T-helper 22 cell (primary cell): ENCODE measurements around the gene CHGA.

Source experiments
- DNase-seq: peaks from one replicate; pipeline ENCODE4 v3.0.0-alpha.2; 2020; ENCODE audit warnings: low read depth

Gene CHGA

DNA sequence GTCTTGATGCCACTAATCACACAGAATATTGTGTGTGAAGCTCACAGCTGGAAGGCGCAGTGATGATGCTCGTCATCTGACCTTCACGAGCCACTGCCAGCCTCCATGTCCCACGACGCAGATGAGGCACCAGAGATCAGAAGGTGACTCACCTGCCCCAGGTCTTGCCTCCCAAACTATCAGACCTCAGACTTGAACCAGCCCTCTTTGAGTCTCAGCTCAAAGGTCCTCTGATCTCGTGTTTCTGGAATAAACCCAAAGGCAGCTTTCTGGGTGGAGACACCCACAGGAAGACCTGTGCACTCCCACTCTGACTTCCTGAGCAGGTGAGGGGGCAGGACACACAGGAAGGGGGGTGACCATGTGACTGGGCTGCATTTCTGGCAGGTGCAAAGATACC, 19.6 kb upstream of the CHGA start:
- DNase-seq = no peak

DNA sequence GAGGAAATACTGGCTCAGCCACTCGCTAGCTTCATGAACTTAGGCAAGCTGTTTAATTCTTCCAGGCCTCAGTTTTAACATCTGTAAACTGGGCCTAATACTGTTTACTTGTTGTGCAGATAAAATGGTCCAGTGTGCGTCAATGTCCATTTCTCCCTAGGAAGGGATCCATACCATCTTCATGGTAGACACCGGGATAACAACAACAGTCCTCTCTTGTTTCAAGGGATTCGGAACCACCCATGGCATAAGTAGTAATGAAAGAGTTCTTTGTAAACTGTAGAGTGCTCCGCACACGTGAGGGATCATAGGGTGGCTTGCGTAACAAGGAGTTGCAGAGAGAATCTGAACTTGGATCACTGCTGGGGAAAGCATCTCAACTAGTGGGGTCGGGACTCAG, 17.3 kb upstream of the CHGA start:
- DNase-seq = no peak

DNA sequence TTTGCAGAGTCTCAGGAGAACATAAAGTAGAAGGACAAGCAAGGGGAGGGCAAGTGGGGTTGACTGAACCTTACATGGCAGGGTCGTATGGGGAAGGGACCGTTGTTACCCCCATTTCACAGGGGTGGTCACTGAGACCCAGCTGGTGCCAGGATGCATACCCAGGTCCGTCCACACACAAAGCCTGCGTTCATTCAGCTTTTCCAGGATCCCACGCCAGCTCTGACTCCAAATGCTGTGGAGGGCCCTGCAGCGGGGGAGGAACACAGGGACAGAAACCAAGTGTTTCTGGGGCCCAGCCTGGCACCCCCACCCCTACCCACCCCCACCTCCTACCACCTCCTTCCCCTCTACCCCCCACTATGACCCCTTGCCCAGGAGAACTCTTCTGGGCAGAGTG, 16.5 kb upstream of the CHGA start:
- DNase-seq = no peak

DNA sequence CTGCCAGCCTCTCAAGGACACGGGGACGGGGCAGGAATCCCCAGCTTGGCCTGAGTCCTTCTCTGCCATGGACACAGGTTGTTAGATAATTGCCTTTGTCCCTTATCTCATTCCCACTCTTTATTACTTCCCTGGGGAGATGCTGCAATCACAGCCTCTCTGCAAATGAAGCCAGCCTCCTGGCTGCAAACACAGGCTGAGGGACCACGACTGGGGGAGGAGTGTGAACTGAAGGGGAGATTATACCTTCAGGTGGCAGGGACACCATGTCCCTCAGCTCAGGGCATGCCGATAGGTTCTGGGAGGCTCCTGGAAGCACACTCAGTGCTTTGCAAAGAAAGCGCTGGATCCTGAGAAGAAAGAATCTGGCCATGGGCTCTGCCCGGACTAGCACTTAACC, 16.1 kb upstream of the CHGA start:
- no peak for DNase-seq

DNA sequence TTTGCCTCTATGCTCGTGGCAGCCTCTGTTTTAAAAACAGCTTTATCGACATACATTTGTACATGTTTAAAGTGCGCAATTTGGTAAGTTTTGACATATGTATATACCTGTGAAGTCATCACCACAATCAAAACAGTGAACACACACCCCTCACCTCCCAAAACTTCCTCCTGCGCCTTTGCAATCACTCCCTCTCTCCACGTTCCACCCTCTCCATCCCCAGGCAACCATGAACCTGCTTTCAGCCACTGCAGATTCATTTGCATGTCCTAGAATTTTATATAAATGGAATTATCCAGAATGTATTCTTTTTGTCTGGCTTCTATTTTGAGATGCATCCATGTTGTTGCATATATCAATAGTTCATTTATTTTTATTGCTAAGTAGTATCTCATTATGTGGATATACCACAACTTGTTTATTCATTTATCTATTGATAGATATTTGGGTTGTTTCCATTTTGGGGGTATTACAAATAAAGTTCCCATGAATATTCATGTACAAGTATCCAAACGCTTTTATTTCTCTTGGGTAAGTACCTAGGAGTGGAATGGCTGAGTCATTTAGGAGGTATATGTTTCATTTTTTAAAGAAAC, 15.5 kb upstream of the CHGA start:
- no peak for DNase-seq

DNA sequence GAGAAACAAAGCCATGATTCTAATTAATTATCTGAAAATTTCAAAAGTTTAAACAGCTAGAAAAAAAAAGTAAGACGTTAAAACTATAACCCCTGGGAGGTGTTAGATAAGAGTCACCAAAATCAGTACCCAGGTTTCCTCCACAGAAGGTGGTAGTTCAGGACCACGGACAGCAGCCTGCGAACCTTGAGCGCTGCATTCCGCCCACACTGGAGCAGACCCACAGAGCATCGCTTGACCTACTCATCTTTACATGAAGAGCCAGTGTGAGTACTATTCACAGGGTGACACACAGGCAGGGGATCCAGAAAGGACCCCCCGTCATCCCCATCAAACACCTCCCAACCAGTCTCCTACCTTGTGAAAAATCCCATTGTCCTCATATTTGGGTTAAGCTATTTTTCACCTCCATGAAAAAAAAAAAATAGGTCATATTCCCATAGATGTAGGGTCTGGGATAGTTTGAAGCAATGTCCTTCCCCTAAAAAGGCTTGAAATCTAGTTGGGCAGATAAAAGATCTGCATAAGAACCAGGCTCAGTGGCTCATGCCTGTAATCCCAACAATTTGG, 8.8 kb upstream of the CHGA start:
- DNase-seq = no peak

DNA sequence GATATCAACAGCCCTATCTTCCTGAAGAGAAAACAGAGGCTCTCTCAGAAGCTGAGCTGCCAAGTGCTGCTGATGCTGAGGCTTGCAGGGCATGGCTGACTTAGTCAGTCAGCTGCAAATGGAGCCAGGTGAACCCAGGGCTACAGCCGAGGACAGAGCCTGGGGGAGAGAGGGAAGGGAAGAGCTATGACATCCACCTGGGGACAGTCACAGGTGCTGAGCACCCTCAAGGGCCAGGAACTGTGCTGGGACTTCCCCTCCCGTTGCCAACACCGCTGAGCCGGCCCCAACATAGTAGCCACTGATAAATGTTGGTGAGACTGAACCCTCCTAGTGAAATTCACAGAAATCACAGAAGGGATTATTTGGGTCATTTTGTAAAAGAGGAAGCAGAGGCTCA, 6.7 kb upstream of the CHGA start:
- no peak for DNase-seq

DNA sequence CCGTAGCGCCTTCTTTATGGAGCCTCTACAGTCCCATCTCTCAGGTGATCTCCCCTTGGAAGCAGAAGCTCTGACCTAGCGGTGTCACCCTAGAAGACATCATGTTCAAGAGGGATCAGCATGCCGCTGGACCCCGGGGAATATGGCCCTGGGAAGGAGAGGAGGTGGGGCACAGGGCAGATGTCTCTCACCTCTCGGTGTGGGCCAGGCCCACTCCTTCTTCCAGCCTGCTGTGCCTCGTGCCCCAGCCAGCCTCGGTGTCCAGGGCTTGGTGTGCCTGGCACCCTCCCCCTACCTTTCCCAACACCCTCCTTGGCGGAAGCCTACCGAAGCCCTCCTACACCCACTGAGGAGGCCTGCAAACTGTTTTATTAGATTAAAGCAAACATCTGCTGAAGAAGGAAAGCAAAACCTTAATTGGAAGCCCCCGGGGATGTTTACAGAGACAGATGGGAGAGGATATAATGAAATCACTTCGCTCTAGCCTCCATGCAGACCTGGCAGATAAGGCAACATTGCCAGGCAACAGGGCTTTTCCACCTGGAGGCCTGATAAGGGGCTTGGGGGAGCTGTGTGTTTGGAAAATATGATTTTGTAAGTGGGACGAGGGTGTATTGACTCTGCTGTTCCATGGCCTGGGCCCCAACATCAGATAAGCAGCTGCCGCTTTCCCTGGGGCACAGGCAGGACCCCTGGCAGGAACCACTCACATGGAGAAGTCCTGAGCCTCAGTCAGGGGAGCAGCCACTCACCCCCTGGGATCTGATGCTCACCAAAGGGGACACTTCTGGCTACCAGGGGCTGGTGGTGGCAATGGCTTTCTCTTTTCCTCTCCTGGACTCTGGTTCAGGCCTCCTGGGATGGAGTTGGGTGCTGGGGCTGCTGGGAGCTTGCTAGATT, 5.7 kb upstream of the CHGA start:
- no peak for DNase-seq

DNA sequence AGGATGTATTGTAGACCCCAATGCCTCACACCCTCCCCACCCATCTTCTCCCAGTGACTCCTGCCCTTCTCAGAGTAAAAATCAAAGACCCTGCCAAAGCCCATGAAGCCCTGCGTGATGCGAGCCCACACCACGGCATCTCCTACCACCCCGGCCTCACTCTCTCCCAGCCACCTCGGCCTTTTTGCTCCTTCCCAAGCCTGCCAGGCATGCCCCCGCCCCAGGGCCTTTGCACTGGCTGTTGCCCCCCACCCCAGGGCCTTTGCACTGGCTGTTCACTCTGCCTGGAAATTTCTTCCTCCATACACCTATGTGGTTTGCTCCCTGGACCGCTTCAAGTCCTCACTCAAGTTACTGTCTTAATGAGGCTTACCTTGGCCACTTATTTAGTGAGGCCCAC, 5.0 kb upstream of the CHGA start:
- DNase-seq = no peak

DNA sequence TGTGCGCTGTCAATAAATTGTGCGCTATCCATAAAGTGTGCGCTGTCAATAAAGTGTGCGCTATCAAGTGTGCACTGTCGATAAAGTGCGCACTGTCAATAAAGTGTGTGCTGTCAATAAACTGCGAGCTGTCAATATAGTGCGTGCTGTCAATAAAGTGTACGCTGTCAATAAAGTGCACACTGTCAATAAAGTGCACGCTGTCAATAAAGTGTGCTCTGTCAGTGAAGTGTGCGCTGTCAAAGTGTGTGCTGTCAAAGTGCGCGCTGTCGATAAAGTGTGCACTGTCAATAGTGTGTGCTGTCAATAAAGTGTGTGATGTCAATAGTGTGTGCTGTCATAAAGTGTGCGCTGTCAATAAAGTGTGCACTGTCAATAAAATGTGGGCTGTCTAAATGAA, 2.9 kb upstream of the CHGA start:
- no peak for DNase-seq

DNA sequence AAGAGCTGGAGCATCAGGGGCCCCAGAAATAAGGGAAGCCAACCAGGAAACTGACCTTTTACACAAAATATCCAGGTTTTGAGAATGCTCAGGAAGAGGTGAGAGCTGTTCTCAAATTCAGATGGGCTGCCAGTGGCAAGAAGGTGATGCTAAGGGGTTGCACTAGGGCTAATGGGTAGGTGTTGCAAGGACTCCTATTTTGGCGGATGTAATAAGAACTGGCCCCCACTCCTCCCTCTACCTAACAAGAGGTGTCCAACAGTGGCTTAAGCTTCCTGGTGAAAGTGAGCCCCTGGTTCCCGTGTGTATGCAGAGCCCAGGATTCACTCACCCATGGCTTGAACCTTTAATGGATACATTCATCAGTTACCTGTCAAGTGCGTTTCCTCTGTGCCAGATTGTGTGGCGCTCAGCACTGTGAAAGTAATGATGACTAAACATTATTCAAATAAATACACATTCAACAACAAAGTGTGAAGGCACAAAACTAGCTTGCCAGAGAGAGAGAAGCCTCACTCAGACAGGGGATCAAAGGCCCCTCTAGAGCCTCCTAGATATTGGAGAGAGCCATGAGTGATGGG, 705 bp upstream of the CHGA start:
- no peak for DNase-seq

DNA sequence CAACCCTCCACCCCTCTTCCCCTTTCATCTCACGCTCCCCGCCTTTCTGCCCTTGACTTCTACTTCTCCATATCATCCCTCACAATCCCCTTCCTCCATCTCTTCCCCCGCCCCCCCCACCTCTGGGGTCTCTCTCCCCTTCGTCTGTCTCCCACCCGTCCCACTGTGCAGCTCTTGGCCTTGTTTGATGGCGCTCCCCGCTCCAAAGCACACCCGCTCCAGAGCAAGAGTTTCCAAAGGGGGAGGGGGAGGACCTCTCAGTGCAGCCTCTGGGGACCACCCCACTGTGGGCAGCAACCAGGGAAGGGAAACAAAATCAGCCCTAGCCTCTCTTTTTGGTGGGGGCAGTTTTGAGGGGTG, 774 bp downstream of the CHGA start:
- no peak for DNase-seq

DNA sequence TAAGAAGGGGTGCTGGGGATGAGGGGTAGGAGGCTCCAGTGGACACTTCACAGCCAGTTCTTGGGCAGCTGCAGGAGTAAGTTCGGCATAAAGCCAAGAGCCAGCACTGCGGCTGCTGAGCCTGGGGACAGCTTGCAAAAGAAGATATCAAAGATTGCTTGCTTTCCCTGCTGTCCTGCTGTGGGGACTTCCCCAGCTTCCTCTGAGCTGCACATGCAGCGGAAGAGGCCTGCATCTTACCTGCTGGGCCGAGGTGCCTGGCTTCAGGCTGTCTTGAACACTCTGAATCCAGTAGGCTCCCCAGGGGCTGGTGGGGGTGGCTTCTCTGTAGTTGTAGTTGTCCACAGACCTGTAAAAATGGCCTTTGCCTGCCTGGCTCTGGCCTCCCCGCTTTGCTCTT, 1.3 kb downstream of the CHGA start:
- no peak for DNase-seq

DNA sequence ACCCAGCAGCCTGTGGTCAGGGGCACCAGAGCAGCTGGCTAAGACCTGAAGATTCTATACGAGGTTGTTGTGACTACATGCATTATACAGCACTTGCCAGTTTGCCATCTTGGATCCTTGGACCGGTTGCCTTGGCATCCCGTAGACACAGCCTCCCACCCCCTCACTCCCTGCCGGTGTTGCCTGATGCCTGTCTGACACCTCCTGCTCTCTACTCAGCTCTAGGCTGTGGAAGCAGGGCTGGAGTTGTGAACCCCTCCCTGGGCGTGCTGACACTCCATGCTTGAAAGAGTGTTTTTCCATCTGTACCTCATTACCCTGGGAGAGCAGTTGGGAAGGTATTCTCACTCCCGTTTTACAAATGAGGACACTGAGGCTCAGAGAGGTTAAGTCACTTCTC, 2.5 kb downstream of the CHGA start:
- no peak for DNase-seq

DNA sequence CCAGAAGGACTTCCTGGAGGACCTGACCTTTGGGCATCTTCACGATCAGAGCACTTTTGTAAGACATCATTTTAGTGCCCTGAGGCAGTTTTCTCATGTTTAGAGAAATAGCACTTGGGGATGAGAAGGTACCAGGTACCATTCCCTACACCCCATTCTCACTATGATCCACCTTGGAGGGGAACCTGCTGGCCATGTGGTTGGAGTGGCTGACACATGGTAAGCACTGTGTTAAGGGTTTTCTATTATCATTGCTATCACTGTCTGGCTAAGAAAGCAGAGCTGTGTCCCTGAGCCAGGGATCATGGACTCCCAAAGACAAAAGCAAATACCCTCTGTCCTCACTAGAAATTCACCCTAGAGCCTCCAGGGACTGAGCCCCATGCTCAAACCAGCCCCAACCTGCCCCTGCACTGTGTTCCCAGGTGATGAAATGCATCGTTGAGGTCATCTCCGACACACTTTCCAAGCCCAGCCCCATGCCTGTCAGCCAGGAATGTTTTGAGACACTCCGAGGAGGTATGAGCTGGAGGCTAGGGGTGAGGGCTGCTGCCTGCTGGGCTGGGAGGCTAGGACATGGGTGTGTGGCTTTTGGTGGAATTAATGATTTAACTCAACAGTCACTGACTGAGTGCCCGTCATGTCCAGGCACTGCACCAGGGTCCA, 3.4 kb downstream of the CHGA start:
- no peak for DNase-seq

DNA sequence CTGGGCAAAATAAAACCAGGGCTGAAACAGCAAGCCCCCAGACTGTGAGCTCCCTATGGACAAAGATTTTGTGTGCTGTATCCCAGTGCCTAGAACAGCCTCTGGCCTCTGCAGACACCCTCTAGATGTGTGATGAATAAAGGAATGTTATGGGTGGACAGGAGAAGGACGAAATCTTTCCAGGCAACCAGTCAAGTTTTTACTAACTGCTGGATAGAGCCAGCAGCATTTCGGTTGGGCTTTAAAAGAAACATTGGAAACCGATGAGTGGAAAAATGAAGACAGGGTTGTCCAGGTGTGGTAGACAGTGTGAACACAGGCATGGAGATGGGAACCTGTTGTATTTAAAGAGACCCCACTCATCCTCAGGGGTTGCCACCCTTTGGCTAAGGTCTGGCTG, 4.0 kb downstream of the CHGA start:
- no peak for DNase-seq

DNA sequence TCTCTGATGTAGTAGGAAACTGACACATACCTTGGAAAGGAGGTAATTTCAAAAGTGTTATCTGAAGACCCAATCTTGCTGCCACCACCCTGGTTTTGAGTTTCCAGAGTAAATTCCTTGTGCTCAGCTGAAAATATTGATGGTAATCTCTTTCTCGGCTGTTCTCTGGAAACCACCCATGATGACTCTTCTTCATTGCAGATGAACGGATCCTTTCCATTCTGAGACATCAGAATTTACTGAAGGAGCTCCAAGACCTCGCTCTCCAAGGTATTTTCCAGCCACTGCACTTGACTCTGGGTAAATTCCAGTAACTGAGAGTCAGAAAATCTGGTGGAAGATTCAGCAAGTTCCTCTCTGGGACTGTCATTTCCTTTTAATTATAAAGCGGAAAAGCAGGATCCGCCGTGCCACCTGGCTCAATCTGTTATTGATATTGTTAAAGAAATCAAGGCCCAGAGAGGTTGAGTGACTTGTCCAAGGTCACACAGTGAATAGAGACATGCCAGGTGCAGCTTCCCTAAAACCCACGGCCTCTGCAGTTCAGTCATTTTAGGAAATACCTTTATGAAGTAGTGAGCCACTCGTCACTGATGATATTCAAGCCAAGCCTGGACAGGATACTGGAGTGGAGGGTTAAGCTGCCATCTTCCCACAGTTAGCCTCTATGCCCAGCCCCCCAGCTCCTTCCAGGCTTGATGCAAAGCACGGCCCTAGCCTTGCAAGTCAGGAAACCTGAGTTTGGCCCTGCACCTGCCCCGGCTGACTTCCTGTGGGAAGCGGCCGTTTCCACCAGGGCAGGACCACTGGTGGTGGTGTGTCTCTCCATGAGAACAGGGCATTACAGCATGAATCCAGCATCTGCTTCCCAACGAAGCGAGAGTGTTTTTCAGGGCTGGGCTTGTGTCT, 4.7 kb downstream of the CHGA start:
- no peak for DNase-seq

DNA sequence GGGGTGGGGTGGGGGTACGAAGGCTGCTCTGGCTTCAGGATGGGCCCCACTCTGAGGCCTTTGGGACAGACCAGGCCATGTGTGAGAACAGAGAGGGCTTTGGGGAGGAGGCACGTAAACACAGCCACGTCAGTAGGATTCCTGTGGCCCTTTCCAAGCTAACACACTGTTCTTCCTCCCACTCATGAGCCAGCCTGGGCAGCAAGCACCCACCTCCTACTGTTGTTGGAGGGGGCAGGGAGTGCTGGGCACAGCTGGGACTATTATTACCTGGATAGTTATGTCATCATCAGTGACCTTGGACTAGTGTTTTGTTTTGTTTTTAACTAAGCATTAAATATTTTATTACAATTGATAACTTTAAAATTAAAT, 5.3 kb downstream of the CHGA start:
- DNase-seq = no peak

DNA sequence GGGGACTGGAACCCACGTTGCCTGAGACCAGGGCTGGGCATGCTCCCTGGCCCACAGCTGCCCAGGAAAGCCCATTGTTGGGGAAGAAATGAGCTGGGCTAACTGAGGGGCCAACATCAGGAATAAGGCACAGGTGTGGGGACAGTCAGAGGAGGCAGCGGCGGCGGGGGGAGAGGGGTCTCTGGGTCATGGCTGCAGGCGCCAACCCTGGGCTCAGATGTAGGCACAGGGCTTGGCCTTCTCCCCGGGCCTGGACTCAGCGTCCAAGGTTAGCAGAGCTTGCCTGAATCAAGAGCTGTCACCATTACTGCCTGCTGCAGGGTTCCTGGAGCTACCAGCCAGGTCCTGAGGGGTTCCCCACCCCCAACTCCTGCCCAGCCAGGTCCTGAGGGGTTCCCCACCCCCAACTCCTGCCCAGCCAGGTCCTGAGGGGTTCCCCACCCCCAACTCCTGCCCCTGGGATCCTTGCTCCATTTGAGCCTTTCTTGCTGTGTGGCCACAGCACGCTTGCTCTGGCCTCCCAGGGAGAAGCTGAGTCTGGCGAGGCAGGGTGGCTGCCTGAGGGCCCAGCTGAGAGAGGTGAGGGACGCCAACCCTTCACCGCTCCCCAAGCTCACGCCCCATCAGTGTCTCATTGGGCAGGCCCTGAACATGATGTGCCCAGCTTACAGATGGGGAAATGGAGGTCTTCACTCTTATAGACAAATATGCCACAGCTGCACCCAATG, 6.2 kb downstream of the CHGA start:
- DNase-seq = no peak

DNA sequence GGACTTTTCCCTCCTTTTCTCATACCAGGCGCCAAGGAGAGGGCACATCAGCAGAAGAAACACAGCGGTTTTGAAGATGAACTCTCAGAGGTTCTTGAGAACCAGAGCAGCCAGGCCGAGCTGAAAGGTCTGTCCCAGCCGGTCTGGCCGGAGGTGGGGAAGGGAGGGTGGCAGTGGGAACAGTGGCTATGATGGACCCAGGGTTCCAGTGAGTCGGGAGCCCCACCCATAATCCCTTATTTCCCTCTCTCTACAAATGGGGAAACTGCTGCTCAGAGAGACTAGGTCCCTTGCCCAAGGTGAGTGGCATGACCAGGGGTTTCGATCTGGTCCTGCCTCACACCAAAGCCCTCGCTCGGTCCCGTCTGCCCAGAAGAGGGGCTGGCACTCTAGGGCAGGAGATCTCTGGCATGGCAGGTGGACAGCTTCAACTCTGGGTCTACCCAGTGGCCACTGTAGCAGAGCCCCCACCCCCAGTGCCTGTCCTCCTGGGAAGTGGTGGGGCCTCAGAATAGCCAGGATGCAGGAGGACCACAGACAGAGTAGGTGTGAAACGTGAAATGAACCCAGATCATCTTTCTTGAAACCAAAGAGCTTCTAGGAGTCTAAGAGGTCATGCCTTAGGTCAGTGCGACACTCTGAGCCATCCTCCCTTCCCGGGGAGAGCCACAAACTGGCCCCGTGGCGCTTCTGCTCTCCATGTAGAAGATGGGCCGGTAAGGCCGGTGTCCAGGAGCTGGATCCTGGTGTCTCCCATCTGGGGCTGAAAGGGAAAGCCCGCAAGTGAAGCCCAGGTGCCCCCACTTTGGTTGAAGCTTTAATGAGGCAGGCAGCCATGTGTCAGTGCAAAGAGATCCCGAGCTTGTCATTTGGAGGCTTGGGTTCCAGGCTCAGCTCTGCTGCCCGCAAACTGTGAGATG, 7.0 kb downstream of the CHGA start:
- DNase-seq = no peak
